Ascending aorta (tissue), 2 donors: Measurements from ENCODE around the gene CDKL5. TPM values are rescaled to one million over a fixed set of nuclear protein-coding genes. Genes with fewer than 3 reads are reported as not detected.

Source experiments
- DNase-seq, 2 donors: peaks; one replicate each; pipeline ENCODE4 v3.0.0-alpha.2; 2019; ENCODE audit warnings: low spot score in 2 of 2
- H3K27ac ChIP-seq, 2 donors: fragments of 200-600 bp; sonication (generic); one replicate each; pipeline ENCODE4 v1.5.1; 2016 to 2017; ENCODE audit warnings: mild to moderate bottlenecking in 1 of 2
- H3K27me3 ChIP-seq: fragments of 200-600 bp; sonication (generic); one replicate; pipeline ENCODE4 v1.5.1; 2017
- H3K36me3 ChIP-seq, 2 donors: fragments of 200-600 bp; sonication (generic); one replicate each; pipeline ENCODE4 v1.5.1; 2016
- H3K4me1 ChIP-seq, 2 donors: fragments of 200-600 bp; sonication (generic); one replicate each; pipeline ENCODE4 v1.5.1; 2016 to 2017; ENCODE audit warnings: mild to moderate bottlenecking in 1 of 2
- H3K4me3 ChIP-seq, 2 donors: fragments of 200-600 bp; sonication (generic); one replicate each; pipeline ENCODE4 v1.5.1; 2016 to 2017; ENCODE audit warnings: mild to moderate bottlenecking in 1 of 2
- H3K9me3 ChIP-seq, 2 donors: fragments of 200-600 bp; sonication (generic); one replicate each; pipeline ENCODE4 v1.5.1; 2016
- intact Hi-C: fragments of 100-400 bp; cut with DNase I; formaldehyde crosslinking; loops from one replicate; pipeline ENCODE4 v1.15.1; 2023
- total RNA-seq: library from RNA; depleted of rRNA; stranded (reverse); fragments of >200 nt; gene quantifications from one replicate; pipeline ENCODE4 v1.1.0, GENCODE V29; 2016
- TF ChIP-seq, protein P1 (sequence below), 3 experiments: fragments of 200-600 bp in 2 of 3; fragments of 450-650 bp in 1 of 3; sonication (generic) in 2 of 3; IDR thresholded peaks; one replicate each; pipeline ENCODE4 v1.5.1; 2016 to 2019; ENCODE audit warnings: antibody characterized with exemption in 3 of 3, mild to moderate bottlenecking in 1 of 3, moderate library complexity in 1 of 3

The CDKL5 gene
- total RNA-seq, 1 donor from 2014 or later = 18.6 TPM

DNA sequence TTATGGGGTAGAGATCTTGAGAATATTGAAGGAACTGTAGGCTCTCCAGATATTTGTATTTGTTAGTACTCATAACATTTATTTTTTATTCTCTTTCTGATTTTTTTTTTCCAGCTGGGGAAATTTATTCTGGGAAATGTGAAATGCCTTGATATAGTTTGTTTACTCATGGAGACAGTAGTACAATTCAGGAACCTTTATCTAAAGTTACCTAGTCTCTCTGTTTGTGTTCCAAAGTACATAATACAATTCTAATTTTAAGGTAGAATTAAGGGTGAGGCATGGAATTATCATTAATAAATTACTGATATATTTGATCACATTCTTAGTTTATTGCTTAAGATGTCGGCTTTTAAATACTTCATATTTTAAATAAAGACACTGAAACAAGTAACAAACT lies 132.5 kb downstream of the CDKL5 start:
- Histone ChIP-seq H3K4me1 (no peaks in the 10 kb centered on the region), H3K4me3 (no peak overlapping the region), H3K27me3 (no peaks in the 10 kb centered on the region), H3K9me3 (no peaks in the 10 kb centered on the region), H3K36me3 (no peaks in the 10 kb centered on the region), H3K27ac (no peak overlapping the region)
- TF ChIP-seq, protein P1, sequence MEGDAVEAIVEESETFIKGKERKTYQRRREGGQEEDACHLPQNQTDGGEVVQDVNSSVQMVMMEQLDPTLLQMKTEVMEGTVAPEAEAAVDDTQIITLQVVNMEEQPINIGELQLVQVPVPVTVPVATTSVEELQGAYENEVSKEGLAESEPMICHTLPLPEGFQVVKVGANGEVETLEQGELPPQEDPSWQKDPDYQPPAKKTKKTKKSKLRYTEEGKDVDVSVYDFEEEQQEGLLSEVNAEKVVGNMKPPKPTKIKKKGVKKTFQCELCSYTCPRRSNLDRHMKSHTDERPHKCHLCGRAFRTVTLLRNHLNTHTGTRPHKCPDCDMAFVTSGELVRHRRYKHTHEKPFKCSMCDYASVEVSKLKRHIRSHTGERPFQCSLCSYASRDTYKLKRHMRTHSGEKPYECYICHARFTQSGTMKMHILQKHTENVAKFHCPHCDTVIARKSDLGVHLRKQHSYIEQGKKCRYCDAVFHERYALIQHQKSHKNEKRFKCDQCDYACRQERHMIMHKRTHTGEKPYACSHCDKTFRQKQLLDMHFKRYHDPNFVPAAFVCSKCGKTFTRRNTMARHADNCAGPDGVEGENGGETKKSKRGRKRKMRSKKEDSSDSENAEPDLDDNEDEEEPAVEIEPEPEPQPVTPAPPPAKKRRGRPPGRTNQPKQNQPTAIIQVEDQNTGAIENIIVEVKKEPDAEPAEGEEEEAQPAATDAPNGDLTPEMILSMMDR (IDR thresholded peaks at IDR 0.05) = no peak
- DNase-seq = no peak
- intact Hi-C loops = no loop called here

DNA sequence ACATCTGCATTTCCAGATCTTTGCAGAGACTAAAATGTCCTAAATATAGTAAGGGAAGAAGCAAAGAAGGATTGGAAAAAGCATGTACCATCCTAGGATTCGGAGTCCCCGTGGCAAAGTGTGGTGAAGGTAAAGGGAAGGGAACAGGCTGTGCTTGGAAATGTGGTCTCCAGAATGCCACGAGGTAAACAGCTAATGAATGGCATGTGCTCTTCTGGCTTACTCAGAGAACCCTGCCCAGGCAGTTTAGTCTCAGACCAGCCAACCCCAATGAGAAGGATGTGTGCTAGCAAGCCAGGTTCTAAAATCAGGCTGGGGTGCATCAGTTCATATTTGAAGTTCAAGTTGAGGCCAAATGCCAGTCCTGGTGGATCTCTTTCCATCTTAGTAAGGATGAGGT lies 133.4 kb downstream of the CDKL5 start:
- TF ChIP-seq, protein P1 (IDR thresholded peaks at IDR 0.05) = no peak
- no peaks in the 10 kb centered on the region for H3K27me3 ChIP-seq
- no peak overlapping the region for H3K4me3 ChIP-seq
- H3K4me1 ChIP-seq = no peaks in the 10 kb centered on the region
- no peak for DNase-seq
- no peaks in the 10 kb centered on the region for H3K36me3 ChIP-seq
- no peaks in the 10 kb centered on the region for H3K9me3 ChIP-seq
- intact Hi-C loops = no loop called here
- no peak overlapping the region for H3K27ac ChIP-seq

GRCh38 chrX:18561020-18561419 lies 135.6 kb downstream of the CDKL5 start:
- no peaks in the 10 kb centered on the region for H3K27me3 ChIP-seq
- H3K4me3 ChIP-seq = no peak overlapping the region
- TF ChIP-seq, protein P1 (IDR thresholded peaks at IDR 0.05) = no peak
- no peak overlapping the region for H3K27ac ChIP-seq
- DNase-seq = no peak
- H3K9me3 ChIP-seq = no peaks in the 10 kb centered on the region
- H3K4me1 ChIP-seq = no peaks in the 10 kb centered on the region
- intact Hi-C loops = no loop called here
- H3K36me3 ChIP-seq = no peaks in the 10 kb centered on the region

- DNase-seq = no peak
- H3K36me3 ChIP-seq = no peaks in the 10 kb centered on the region
- H3K4me1 ChIP-seq = no peaks in the 10 kb centered on the region
- no peaks in the 10 kb centered on the region for H3K27me3 ChIP-seq
- intact Hi-C loops = no loop called here
- no peaks in the 10 kb centered on the region for H3K9me3 ChIP-seq
- H3K4me3 ChIP-seq = no peak overlapping the region
- TF ChIP-seq, protein P1 (IDR thresholded peaks at IDR 0.05) = no peak
- H3K27ac ChIP-seq = no peak overlapping the region
Measured at GRCh38 chrX:18565727-18566126, 140.3 kb downstream of the CDKL5 start.

DNA sequence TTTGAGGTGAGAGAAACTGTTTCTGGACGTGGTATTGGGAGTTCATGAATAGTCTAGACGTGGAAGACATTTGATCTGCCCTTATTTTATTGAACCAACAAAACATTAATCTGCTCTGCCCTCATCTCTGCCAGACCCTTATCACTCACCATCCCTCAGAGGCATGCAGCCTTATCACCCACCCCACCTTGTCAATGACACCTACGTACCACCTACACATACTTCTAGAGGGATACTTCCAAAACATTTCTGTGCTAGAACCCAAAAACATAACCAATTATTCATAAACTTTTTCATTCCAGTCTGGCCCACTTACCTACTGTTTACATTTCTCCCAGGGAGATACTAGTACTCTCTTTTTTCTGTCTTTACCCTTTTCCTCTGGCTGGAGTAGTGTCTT lies 141.3 kb downstream of the CDKL5 start:
- TF ChIP-seq, protein P1 (IDR thresholded peaks at IDR 0.05) = no peak
- H3K27ac ChIP-seq = no peak overlapping the region
- intact Hi-C loops = no loop called here
- no peaks in the 10 kb centered on the region for H3K4me1 ChIP-seq
- H3K4me3 ChIP-seq = no peak overlapping the region
- no peaks in the 10 kb centered on the region for H3K36me3 ChIP-seq
- H3K9me3 ChIP-seq = no peaks in the 10 kb centered on the region
- no peak for DNase-seq
- no peaks in the 10 kb centered on the region for H3K27me3 ChIP-seq

DNA sequence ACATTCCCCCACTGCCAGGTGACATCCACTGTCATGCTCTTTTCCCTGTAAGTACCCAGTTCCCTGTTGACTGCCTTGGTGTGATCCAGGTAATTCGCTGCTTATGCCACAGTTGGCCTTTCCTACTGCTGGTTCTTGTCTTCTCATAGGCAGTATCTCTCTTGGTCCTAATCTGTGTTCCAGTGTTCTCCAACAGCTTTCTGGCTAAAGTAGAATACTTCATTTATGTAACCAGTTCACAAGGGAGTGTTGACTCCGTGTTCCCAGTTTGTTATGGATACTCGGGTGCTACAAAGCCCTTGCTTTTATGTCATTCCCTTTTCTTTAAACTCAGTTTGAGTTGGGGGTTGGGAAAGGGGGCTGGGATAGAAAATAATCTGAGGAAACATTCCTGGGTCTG lies 148.1 kb downstream of the CDKL5 start:
- Histone ChIP-seq H3K36me3 (no peaks in the 10 kb centered on the region), H3K4me3 (no peak overlapping the region), H3K4me1 (no peaks in the 10 kb centered on the region), H3K27me3 (no peaks in the 10 kb centered on the region), H3K9me3 (no peaks in the 10 kb centered on the region), H3K27ac (no peak overlapping the region)
- intact Hi-C loops = no loop called here
- TF ChIP-seq, protein P1 (IDR thresholded peaks at IDR 0.05) = no peak
- no peak for DNase-seq
